ENCODE data around the gene SELPLG.

SELPLG gene

GRCh38 chr12:108604208-108604941 is 29.3 kb downstream of the SELPLG start:
- TF ChIP-seq CTCF (IDR thresholded peaks at IDR 0.05; ENCODE audit: low read depth, low read length), result no peak

DNA sequence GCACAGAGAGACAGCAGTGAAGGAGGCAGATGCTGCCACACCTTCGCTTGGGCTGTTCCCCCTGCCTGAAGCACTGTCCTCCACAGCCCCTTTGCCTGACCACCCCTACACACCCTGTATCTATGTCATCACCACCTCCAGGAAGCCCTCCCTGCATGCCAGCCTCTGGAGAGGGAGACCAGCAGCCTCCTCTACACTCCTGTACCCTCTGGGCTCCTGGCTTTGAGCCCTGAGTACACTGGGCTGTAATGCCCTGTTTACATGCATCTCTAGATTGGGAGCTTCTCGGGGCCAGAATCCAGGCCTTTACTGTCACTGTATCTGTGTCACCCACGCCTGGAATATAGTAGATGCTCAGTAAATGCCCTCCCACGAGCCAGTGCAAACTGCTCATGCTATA is 30.0 kb downstream of the SELPLG start:
- no peak overlapping the region for H3K4me3 ChIP-seq (ENCODE audit: low read depth, low read length)
- TF ChIP-seq CTCF (IDR thresholded peaks at IDR 0.05; ENCODE audit: low read depth, low read length), result no peak

More at GRCh38 chr12:108604208-108604941, 29.3 kb downstream of the SELPLG start:
- no peak overlapping the region for H3K4me3 ChIP-seq (ENCODE audit: low read depth, low read length)

- H3K4me3 ChIP-seq (ENCODE audit: low read depth, low read length), result no peak overlapping the region
- no peak for TF ChIP-seq CTCF (IDR thresholded peaks at IDR 0.05; ENCODE audit: low read depth, low read length)
Observed at GRCh38 chr12:108602976-108603704, 30.6 kb downstream of the SELPLG start.

- no peak for TF ChIP-seq CTCF (IDR thresholded peaks at IDR 0.05; ENCODE audit: low read depth, low read length)
- H3K4me3 ChIP-seq (ENCODE audit: low read depth, low read length), result no peak overlapping the region
Observed at GRCh38 chr12:108602209-108602705, 31.4 kb downstream of the SELPLG start.

GRCh38 chr12:108600702-108601007 is 33.0 kb downstream of the SELPLG start:
- no peak for TF ChIP-seq CTCF (IDR thresholded peaks at IDR 0.05; ENCODE audit: low read depth, low read length)
- no peak overlapping the region for H3K4me3 ChIP-seq (ENCODE audit: low read depth, low read length)

DNA sequence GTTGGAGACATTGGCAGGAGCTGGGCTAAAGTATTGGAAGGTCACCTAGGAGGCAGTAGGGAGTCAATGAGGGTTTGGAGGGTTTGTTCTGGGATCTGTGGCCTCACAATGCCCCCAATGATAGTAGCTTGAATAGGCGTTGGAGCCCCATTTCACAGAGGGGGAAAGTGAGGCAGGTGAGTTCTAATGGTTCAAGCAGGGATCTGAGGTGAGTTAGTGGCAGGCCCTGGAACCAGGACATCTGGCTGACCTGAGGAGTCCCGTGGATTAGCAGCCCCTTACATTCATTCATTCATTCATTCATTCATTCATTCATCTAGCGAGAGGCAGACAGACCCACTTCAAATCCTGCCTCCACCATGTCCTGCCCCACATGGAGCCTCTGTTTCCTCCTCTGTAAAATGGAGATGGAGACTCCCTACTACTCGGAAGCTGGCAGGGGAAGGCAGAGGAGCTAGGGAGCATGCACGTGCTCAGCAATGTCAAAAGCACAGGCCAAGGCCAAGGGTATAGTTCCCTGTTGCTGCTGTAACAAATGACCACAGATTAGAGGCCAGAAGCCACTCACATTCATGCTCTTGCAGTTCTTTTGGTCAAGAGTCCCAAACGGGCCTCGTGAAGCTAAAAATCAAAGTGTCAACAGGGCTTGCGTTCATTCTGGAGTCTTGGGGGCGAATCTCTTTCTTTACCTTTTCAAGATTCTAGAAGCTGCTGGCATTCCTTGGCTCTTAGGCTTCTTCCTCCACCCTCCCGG is 33.6 kb downstream of the SELPLG start:
- no peak for TF ChIP-seq CTCF (IDR thresholded peaks at IDR 0.05; ENCODE audit: low read depth, low read length)
- no peak overlapping the region for H3K4me3 ChIP-seq (ENCODE audit: low read depth, low read length)

Data from WI38 (cell line).